HG03442 (cell line): Measurements from ENCODE around the gene AKT2.
"Not testable (repeated sequence)": the region's sequence is repeated elsewhere in the genome, so short reads cannot be mapped to it uniquely, and the experiment has no call there.

Experiments used
- ATAC-seq: cut with Tn5 transposase; IDR thresholded peaks from one replicate; pipeline ENCODE4 v1.9.1; 2021; ENCODE audit warnings: mild to moderate bottlenecking, moderate library complexity; ENCODE audit not compliant: unreplicated experiment

AKT2 gene

DNA sequence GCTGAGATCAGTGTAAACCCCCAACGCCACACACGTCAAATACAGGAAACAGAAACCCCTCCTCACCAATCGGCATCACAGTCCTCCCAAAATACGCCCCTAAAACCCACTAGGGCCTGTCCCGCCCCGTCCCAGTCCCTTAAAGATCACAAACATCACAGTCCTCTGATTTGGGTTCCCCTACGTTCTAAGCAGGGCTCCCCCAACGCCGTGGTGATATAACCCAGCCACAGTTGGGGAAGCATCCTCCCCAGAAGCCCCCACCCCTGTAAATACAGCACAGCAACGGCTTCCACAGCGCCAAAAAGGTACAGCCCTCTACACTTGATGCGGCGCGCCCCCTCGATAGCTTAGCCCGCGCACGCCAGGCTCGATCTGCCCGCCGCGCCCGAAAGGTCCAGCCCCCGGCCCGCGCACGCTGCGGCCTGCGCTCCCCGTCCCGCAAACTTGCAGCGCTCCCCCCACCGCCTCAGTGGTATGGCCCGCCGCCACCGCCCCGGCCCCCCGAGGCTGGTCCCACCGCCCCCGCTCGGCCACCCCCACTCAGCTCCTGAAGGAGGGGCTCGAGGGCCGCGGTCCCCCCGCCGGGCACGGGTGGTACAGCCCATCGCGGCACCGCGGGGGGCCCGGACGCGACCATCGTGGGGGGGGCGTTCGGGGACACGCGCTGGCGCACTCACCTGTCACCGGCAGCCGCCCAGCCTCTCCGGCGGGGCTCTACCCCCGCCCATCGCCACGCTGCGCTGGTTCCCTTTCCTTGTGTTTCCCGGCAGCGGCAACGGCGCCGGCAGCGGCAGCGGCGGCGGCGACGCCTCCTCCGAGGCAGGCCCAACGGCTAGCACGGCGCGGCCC, at the start of gene AKT2:
AKT2 (minus strand) TSS at position 845 of the 852 bp plus-strand sequence. CDS start 20,078 bp downstream, outside the sequence.
- peak; percentile 22 for ATAC-seq

DNA sequence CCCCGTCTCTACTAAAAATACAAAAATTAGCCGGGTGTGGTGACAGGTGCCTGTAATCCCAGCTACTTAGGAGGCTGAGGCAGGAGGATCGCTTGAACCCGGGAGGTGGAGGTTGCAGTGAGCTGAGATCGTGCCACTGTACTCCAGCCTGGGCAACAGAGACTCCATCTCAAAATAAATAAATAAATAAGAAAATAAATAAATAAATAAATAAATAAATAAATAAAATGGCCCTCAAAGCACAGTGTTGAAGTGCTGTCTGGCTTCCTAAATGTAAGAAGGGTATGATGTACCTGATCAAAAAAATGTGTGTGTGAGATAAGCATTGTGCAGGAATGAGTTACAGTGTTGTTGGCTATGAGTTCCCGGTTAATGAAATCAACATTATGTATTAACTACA, 47.9 kb upstream of the AKT2 start:
- ATAC-seq = not testable (repeated sequence)

DNA sequence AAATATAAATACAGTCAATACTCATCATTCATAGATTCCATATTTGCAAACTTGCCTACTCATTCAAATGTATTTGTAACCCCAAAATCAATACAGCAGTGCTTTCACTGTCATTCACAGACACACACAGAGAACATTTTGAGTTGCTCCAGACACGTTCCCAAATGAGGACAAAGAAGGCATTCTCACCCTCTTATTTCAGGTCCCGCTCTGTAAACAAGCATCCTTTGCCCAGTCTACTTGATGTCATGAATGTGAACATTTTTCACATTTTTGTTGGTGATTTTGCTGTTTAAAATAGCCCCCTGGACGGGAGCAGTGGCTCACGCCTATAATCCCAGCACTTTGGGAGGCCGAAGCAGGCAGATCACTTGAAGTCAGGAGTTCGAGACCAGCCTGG, 47.5 kb upstream of the AKT2 start:
- no peak for ATAC-seq

DNA sequence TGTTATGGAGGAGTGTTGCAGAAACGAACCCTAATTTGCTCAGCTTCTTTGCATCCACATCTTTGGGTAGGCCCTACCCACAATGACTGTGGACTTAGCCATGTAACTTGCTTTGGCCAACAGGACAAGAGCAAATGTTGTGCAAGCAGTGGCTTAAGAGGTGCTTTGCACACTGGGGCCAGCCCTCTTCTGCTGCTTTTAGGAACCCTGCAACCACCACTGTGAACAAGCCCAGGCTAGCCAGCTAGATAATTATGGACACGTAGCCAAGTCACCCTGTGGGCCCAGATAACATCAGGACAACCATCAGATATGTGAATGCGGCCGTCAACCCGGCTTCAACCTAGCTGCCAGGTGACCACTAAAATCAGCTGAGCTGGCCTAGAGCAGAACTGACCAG, 45.9 kb upstream of the AKT2 start:
- ATAC-seq = no peak

DNA sequence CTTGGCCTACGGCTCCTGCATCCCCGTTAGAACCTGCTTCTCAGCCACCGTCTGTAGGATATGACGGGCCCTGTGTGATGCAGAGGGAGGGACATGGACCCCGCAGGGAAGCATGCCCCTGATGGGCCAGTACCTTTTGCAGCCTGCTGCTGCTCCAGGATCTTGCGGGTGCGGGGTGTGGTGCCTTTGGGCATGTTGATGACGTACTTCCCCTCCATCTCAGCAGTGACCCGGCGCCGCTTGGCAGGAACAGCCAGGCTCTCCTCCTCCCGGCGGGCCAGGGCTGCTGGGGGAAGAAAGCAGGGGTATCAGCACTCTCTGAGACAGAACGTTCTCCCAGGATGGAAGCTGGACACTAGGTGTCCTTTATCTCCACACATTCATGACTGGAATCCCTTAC, 41.1 kb upstream of the AKT2 start:
- ATAC-seq = no peak

DNA sequence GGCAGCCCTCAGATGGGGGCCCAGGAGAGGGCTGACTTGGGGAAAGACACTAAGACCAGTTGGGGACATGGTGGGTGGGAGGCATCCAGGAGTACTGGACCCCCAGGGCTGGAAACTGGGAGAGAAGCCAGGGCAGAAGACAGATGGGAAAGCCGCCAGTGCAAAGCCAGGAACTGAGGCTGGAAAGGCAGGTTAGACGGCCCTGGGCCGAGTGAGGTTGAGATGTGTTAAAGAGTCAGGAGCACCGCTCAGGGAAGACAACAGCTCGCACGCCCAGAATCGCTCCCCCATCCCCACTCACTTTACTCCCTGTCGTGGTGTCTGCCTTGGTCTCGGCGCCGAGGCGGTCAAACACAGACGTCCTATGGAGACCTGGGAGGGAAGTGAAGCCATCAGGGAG, 38.6 kb upstream of the AKT2 start:
- no peak for ATAC-seq

DNA sequence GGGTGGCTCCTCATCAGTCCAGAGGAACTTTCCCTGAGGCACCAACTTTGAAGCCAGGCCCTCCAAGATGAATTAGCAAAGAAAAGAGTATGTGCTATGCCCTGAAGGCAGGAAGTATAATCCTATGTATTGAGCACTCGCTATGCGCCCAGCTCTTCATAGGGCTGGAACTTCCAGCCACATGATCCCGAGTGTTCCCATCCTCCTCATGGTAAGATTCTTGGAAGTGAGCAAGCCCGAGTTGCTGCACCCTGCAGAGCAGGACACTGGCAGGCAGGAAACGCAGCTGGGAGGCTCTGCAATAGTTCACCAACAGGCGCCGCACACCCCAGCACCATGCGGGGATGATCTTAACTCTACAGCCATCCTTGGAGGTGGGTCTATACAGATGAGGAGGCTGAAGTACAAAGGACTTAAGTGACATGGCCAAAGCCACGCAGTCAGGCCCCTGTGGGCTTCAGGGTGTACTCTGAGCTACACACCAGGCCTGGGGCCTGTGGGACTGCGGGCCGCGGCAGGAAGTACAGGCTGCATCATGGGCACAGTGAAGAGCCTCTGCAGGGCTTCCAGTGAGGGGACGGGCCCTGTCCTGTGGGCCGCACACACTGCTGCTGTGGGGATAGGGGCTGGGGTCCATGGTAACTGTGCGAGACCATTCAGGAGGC, 37.9 kb upstream of the AKT2 start:
- no peak for ATAC-seq

DNA sequence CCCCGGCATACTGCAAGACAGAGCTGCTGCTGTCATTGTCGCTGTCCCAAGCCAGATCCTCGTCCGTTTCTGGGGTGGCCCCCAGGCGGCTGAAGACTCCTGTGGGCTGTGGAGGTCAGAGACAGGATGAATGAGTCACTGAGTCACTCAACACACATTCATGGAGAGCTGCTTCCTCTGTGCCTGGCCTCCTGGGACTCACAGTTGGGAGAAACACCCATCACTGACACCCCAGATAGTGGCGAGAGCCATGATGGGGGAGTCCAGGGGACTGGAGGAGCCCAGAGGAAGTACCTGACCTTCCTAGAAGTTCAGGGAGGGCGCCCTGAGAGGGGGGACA, 37.1 kb upstream of the AKT2 start:
- no peak for ATAC-seq

DNA sequence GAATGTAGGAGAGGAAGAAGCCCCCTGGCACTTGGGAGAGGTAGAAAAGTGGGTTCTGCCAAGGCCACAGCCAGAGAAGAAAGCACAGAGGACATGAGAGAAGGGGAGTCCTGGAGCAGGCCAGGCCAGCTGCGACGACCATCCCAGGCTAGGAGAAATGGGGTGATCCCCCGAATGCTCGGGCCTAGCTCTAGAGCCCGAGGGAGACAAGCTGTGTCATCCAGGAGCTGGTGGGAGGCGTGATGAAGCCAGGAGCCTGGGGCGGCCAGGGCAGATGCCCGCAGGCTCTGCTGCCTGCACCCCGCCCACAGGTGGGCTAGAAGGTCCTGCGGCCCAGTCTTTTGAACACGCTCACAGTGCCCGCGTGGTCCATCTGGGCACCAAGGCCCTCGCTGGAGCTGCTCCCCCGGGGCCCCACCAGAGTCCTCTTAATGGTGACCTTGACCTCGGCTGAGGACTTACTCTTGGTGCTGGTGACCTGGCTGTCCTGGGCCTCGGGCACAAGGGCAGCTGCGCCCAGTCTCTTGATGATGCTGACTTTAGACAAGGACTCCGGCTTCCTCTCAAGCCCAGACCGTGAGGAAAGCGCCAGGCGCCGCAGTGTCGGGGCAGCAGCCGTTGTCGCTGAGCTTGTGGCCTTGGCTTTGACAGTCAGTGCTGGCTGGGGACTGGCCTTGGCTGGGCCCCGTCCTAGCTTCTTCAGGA, 36.6 kb upstream of the AKT2 start:
- ATAC-seq = no peak

DNA sequence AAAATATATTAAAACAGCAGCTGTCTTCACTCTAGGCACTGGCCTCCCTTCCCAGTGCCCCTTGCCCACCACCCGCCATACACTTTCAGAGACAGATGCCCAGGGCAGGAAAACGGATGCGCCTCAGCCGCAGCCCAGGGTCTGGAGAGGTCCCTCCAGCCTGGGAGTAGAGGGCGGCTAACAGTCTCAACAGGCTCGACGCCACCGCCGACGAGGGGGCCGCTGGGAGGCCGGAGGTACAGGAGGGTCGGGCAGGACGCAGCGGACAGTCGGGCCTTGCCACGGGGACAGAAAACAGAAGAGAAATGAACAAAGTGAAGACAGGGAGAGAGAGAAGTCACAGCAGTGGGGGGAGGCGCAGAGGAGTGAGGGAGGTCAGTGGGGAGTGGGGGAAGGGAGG, 35.9 kb upstream of the AKT2 start:
- no peak for ATAC-seq

DNA sequence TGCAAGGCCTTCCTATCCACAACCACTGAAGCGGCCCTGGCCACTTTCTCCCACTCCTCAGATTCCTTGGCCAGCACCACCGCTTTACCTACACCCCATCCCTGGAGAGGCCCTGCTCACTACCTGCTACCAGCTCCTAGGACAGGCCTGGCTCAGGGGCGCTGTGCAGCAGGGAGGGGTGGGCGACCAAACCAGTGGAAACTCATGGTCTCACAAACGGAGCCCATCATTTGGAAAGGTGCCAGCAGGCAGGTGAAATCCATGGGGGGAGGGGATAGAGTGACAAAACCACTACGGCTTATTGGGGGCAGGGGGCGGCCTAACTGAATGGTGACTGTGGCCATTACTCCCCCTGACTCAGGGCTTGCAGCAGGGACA, 35.4 kb upstream of the AKT2 start:
- no peak for ATAC-seq

DNA sequence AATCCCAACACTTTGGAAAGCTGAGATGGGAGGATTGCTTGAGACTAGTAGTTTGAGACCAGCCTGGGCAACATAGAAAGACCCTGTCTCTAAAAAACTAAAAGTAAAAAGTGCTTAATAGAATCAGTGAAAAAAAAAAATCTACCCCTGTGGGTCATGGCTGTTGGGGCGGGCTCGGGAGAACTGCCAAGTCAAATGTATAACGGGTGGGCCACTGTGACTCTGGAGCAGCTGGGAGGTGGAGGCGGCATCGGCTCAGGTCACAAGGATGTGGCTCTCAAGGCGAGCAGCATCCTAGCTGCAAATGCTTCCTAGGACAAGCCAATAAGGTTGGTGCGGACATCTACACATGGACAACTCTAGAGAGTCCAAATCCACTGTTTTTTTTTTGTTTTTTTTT, 32.2 kb upstream of the AKT2 start:
- ATAC-seq = no peak

DNA sequence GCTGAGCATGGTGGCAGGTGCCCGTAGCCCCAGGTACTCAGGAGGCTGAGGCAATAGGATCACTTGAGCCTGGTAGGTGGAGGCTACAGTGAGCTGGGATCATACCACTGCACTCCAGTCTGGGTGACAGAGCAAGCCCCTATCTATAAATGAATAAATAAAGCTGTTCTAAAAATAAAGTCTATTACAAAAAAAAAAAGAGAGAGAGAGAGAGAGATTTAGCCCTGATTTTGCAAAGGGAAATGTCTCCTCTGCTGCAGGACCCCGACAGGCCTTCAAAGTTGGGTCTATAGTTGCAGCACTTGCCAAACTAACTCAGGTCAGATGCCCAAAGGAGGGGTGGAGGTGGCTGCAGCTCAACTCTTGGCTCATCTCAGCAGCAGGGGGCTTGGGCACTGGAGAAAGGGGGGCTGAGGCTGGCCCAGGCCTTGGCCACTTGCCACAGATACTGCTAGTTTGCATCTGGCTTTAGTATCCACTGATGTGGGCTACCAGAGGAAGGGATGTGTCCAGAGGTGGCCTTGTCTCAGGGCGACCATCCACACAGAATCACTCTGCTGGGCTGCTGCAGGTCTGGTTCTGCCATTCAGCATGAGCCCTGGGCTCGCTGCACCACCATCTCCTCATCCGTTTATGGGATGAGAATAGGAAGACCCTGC, 30.8 kb upstream of the AKT2 start:
- ATAC-seq = no peak

DNA sequence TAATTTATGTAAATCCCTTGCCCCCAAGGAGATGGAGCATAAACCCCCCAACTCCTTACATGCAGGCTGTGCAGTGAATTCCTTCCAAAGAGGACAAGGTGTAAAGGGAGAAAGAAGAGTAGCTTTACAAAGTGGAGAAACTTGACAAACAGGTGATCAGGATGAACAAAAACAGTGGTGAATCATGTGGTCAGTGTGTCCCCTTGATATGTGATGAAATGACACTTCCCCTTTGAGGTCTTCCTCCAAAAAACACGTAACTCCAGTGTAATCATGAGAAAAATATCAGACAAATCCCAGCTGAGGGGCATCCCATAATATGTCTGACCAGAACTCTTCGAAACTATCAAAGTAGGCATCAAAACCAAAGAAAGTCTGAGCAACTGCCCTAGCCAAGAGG, 29.5 kb upstream of the AKT2 start:
- no peak for ATAC-seq

DNA sequence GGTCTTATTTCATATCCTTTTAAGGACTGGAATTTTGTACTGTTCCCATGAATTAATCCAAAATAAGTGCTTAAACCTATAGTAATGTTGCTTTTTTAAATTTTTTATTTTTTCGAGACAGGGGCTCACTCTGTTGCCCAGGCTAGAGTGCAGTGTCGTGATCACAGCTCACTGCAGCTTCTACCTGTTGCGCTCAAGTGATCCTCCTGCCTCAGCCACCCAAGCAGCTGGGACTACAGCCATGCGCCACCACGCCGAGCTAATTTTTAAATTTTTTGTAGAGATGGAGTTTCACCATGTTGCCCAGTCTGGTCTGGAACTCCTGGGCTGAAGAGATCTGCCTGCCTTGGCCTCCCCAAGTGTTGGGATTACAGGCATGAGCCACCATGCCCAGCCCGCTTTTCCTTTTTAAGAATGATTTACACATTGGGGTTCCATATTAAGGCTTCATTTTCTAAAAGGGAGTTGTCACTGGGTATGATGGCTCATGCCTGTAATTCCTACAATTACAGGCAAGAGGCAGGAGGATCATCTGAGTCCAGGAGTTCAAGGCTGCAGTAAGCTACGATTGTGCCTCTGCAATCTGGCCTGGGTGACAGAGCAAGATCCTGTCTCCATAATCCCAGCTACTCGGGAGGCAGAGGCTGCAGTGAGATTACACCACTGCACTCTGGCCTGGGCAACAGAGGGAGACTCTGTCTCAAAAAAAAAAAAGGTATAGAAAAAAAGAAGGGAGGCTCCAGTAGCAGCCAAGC, 28.3 kb upstream of the AKT2 start:
- ATAC-seq = no peak

DNA sequence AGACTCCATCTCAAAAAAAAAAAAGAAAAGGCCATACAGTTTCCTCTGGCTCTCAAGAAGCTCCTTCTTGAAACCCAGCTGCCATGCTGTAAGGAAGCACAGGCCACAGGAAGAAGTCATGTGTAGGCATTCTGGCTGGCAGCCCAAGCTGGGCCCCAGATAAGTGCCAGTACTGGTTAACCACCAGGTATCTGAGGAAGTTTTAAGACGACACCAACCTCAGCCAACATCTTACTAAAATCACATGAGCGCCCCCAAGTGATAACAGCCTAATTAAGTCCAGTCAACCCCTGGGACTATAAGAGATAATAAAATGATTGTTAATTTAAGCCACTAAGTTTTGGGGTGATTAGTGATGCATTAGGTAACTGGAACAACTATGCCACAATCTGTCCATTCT, 27.4 kb upstream of the AKT2 start:
- no peak for ATAC-seq

DNA sequence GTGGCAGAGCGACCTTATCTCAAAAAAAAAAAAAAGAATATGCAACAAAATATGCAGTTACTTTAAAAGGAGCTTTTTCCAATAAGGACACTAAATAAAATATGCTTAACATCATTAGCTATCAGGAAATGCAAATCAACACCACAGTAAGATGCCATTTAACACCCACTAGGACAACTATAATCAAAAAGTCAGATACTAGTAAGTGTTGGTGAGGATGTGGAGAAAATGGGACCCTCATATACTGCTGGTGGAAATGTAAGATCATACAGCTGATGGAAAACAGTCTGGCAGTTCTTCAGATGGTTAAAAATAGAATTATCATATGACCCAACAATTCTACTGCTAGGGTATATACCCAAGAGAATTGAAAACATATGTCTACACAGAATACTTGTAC, 24.5 kb upstream of the AKT2 start:
- ATAC-seq = no peak

DNA sequence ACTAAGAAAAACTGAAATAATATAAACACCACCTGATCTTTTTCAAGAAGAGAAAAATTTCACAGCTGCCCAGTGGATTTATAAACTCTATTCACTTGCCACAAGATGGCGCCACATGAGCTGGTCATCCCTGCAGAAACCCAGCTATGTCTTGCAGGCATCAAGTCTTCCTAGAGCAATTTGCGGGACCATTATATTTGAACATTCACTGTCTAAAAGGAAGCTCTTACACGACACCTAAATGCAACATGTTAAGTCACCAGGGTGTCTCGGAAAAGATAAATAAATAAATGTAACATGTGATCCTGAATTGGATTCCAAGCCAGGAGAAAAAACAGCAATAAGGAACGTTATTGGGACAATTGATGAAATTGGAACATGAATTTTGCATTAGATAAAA, 20.3 kb upstream of the AKT2 start:
- ATAC-seq = no peak

DNA sequence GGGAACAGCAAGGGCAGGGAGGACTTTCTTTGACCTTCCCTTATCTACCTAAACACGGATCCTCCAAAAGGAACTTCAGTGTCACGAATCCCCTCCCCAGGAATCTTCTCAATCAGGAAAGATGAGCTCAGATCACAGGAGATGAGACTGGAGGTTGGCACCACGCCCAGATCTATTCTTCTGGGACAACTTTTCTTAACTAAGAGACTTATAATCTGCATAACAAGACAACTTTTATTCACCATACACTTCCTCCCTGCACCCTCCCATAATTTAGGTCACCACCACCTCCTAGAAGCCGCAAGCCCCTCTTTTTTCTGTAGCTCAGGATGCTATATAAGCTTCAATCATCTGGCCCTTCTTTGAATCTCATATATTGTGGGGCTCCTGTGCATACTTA, 19.2 kb upstream of the AKT2 start:
- ATAC-seq = no peak

DNA sequence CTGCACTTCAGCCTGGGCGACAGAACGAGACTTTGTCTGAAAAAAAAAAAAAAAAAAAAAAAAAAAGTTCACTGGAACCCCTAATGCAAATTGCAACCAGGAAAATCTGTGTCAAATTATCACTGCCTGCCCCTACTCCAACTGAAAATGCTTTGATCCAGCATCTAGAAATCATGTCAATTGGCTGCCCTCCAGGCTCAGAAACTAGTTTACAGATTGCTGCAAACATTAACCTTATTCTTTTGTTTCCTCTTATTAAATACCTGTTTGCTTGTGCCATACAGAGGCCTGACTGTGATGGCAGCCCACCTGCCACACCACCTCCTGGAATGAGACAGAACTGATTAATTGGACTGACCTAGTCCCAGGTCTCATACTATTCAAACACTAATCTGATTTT, 18.6 kb upstream of the AKT2 start:
- ATAC-seq = no peak
